IMR-90 (cell line): ENCODE measurements around the gene CLCN4. TPM values are rescaled to one million over a fixed set of nuclear protein-coding genes. Genes with fewer than 3 reads are reported as not detected.

Source experiments
- ATAC-seq: fragments of 200-7000 bp; cut with Tn5 transposase; 2 replicates; pipeline ENCODE4 v1.9.1; 2020; ENCODE audit warnings: low read depth, mild to moderate bottlenecking, moderate library complexity
- BruUV-seq: library from RNA; stranded (reverse); fragments of 400-500 nt; replicated peaks from 2 replicates; lab custom pipeline; 2021; lab: Mats Ljungman, UMichigan
- CTCF ChIA-PET: fragments of 300-600 bp; formaldehyde crosslinking; extraction: SDS; loops from one replicate; lab custom pipeline; 2021; ENCODE audit warnings: antibody characterized with exemption; lab: Yijun Ruan, JAX
- POLR2A ChIA-PET: fragments of 300-600 bp; sonication (Branson Sonifier 250); formaldehyde crosslinking; loops from one replicate; lab custom pipeline; 2022; ENCODE audit warnings: antibody characterized with exemption; ENCODE audit not compliant: unreplicated experiment; lab: Charles Lee
- DNase-seq: peaks from one replicate; pipeline ENCODE4 v3.0.0; 2013
- H2AFZ ChIP-seq: replicated peaks from 2 replicates; pipeline ENCODE3; 2013; ENCODE audit warnings: low read length, mild to moderate bottlenecking; ENCODE audit not compliant: poor library complexity
- H2AK5ac ChIP-seq: 2 replicates; pipeline ENCODE4 v1.6.1; 2013; ENCODE audit warnings: low read depth, low read length, inconsistent platforms
- H2AK9ac ChIP-seq: replicated peaks from 2 replicates; pipeline ENCODE3; 2013; ENCODE audit warnings: mild to moderate bottlenecking, low read depth, low read length, moderate library complexity; ENCODE audit not compliant: poor library complexity
- H2BK120ac ChIP-seq: 2 replicates; pipeline ENCODE4 v1.6.1; 2013; ENCODE audit warnings: low read depth, low read length, inconsistent platforms
- H2BK15ac ChIP-seq: 3 replicates; pipeline ENCODE4 v1.6.1; 2013; ENCODE audit warnings: low read depth, low read length, inconsistent platforms
- H2BK20ac ChIP-seq: 2 replicates; pipeline ENCODE4 v1.6.1; 2013; ENCODE audit warnings: low read depth, mild to moderate bottlenecking, inconsistent platforms, low read length, moderate library complexity
- H2BK5ac ChIP-seq: 2 replicates; pipeline ENCODE4 v1.6.1; 2013; ENCODE audit warnings: mild to moderate bottlenecking, low read depth, low read length, inconsistent platforms; ENCODE audit not compliant: poor library complexity, severe bottlenecking
- H3K14ac ChIP-seq: replicated peaks from 2 replicates; pipeline ENCODE4 v1.6.1; 2013; ENCODE audit warnings: low read depth, low read length, inconsistent platforms
- H3K18ac ChIP-seq: 2 replicates; pipeline ENCODE4 v1.6.1; 2013; ENCODE audit warnings: low read depth, low read length, control low read depth
- H3K23ac ChIP-seq: 2 replicates; pipeline ENCODE4 v1.6.1; 2013; ENCODE audit warnings: low read depth, low read length, inconsistent platforms
- H3K27ac ChIP-seq: 2 replicates; pipeline ENCODE4 v1.5.1; 2013; ENCODE audit warnings: mild to moderate bottlenecking, control low read depth, low read length; ENCODE audit not compliant: insufficient read depth
- H3K27me3 ChIP-seq: 2 replicates; pipeline ENCODE4 v1.6.1; 2013; ENCODE audit warnings: low read length; ENCODE audit not compliant: control insufficient read depth, insufficient read depth
- H3K36me3 ChIP-seq: 2 replicates; pipeline ENCODE4 v1.6.1; 2013; ENCODE audit warnings: low read length, mixed read lengths; ENCODE audit not compliant: control insufficient read depth, insufficient read depth
- H3K4ac ChIP-seq: 2 replicates; pipeline ENCODE4 v1.6.1; 2013; ENCODE audit warnings: low read depth, low read length, inconsistent platforms
- H3K4me1 ChIP-seq: 2 replicates; pipeline ENCODE4 v1.6.1; 2013; ENCODE audit warnings: low read length, mixed read lengths; ENCODE audit not compliant: control insufficient read depth, insufficient read depth
- H3K4me2 ChIP-seq: 2 replicates; pipeline ENCODE4 v1.6.1; 2013; ENCODE audit warnings: low read depth, mild to moderate bottlenecking, control low read depth, low read length, moderate library complexity
- H3K4me3 ChIP-seq: 2 replicates; pipeline ENCODE4 v1.5.1; 2013; ENCODE audit warnings: low read depth, mild to moderate bottlenecking, control low read depth, low read length, moderate library complexity; ENCODE audit not compliant: insufficient read depth
- H3K56ac ChIP-seq: 2 replicates; pipeline ENCODE4 v1.6.1; 2013; ENCODE audit warnings: low read length, inconsistent platforms; ENCODE audit not compliant: insufficient read depth; ENCODE audit errors: extremely low read depth
- H3K79me1 ChIP-seq, 2 experiments: 2 replicates each; pipeline ENCODE4 v1.6.1; 2013; ENCODE audit warnings: low read length in 2 of 2, inconsistent platforms in 1 of 2, low read depth in 1 of 2
- H3K9ac ChIP-seq: 2 replicates; pipeline ENCODE4 v1.6.1; 2013; ENCODE audit warnings: low read depth, low read length, control low read depth
- H3K9me1 ChIP-seq: 2 replicates; pipeline ENCODE4 v1.6.1; 2013; ENCODE audit warnings: low read length, inconsistent platforms; ENCODE audit not compliant: insufficient read depth
- H3K9me3 ChIP-seq: 2 replicates; pipeline ENCODE4 v1.6.1; 2013; ENCODE audit warnings: low read length; ENCODE audit not compliant: control insufficient read depth, insufficient read depth
- H4K20me1 ChIP-seq: 2 replicates; pipeline ENCODE4 v1.6.1; 2013; ENCODE audit warnings: low read length, inconsistent platforms; ENCODE audit not compliant: insufficient read depth
- H4K5ac ChIP-seq: 2 replicates; pipeline ENCODE4 v1.6.1; 2013; ENCODE audit warnings: mild to moderate bottlenecking, low read depth, low read length, control low read depth
- H4K8ac ChIP-seq, 2 experiments: 2 replicates each; pipeline ENCODE4 v1.6.1; 2013; ENCODE audit warnings: low read depth in 2 of 2, low read length in 2 of 2, control low read depth in 1 of 2, inconsistent platforms in 1 of 2
- H4K91ac ChIP-seq: 2 replicates; pipeline ENCODE4 v1.6.1; 2013; ENCODE audit warnings: low read depth, low read length, inconsistent platforms; ENCODE audit not compliant: insufficient read depth
- BHLHE40 ChIP-seq: fragments of 150-350 bp; IDR thresholded peaks from 2 replicates; pipeline ENCODE4 v1.6.1; 2016; ENCODE audit warnings: mild to moderate bottlenecking, low read depth, low read length
- CEBPB ChIP-seq: IDR thresholded peaks from 2 replicates; pipeline ENCODE4 v1.6.1; 2012; ENCODE audit warnings: low read depth, low read length, improper control_type of control experiment
- CHD1 ChIP-seq: IDR thresholded peaks from 2 replicates; pipeline ENCODE4 v1.6.1; 2012; ENCODE audit warnings: low read depth, low read length, improper control_type of control experiment
- FOS ChIP-seq: fragments of 150-350 bp; IDR thresholded peaks from 2 replicates; pipeline ENCODE4 v1.6.1; 2016; ENCODE audit warnings: low read depth, low read length
- MAFK ChIP-seq: IDR thresholded peaks from 2 replicates; pipeline ENCODE4 v1.6.1; 2012; ENCODE audit warnings: low read depth, low read length, improper control_type of control experiment
- NFE2L2 ChIP-seq: fragments of 150-350 bp; IDR thresholded peaks from 2 replicates; pipeline ENCODE4 v1.6.1; 2016; ENCODE audit warnings: low read depth, mild to moderate bottlenecking, low read length
- POLR2A ChIP-seq: IDR thresholded peaks from 2 replicates; pipeline ENCODE4 v1.6.1; 2012; ENCODE audit warnings: mild to moderate bottlenecking, low read depth, low read length
- RAD21 ChIP-seq: IDR thresholded peaks from 2 replicates; pipeline ENCODE4 v1.6.1; 2012; ENCODE audit warnings: low read length, improper control_type of control experiment
- RCOR1 ChIP-seq: IDR thresholded peaks from 2 replicates; pipeline ENCODE4 v1.6.1; 2012; ENCODE audit warnings: mild to moderate bottlenecking, low read length, improper control_type of control experiment; ENCODE audit not compliant: insufficient replicate concordance
- RFX5 ChIP-seq: IDR thresholded peaks from 2 replicates; pipeline ENCODE4 v1.8.0; 2012; ENCODE audit warnings: low read depth, mild to moderate bottlenecking, low read length, moderate library complexity
- SMC3 ChIP-seq: fragments of 150-350 bp; IDR thresholded peaks from 2 replicates; pipeline ENCODE4 v1.6.1; 2016; ENCODE audit warnings: low read depth, mild to moderate bottlenecking, antibody characterized with exemption, low read length, moderate library complexity
- WGBS, 2 experiments: methylation state at CpG; one replicate each; pipeline versions ENCODE4 v1.1.5 to v1.1.7; 2013; ENCODE audit warnings: missing lambda C conversion rate in 2 of 2; ENCODE audit not compliant: insufficient read length in 1 of 2; ENCODE audit errors: extremely low coverage in 2 of 2; 5-methylcytosine and 5-hydroxymethylcytosine counted together
- dilution Hi-C: fragments of 300-500 bp; cut with HindIII; formaldehyde crosslinking; loops from one replicate; pipeline ENCODE4 v1.14.3; 2018; ENCODE audit warnings: low sequenced_read_pairs; ENCODE audit not compliant: unreplicated experiment
- in situ Hi-C: fragments of 300-500 bp; cut with MboI; formaldehyde crosslinking; loops from 3 replicates; pipeline ENCODE4 v1.14.3; 2019; ENCODE audit warnings: low sequenced_read_pairs, inconsistent platforms, mixed read lengths
- intact Hi-C: fragments of 100-400 bp; cut with micrococcal nuclease; formaldehyde crosslinking; loops from 2 replicates; pipeline ENCODE4 v1.10.0; 2022
- polyA plus RNA-seq, 3 experiments: library from polyadenylated mRNA; depleted of rRNA; stranded (reverse); fragments of >200 nt; gene quantifications; 2 replicates each; pipeline ENCODE4 v1.2.3, GENCODE V29; 2012; ENCODE audit warnings: low replicate concordance in 1 of 3
- total RNA-seq: library from RNA; depleted of rRNA; stranded (reverse); fragments of >200 nt; gene quantifications from 2 replicates; pipeline ENCODE4 v1.2.3, GENCODE V29; 2012
- TF ChIP-seq, protein P1 (sequence below): fragments of 150-350 bp; IDR thresholded peaks from 2 replicates; pipeline ENCODE4 v1.6.1; 2016; ENCODE audit warnings: low read depth, mild to moderate bottlenecking, low read length, moderate library complexity, borderline replicate concordance

The CLCN4 gene
- total and polyA plus RNA-seq, 2 of the 4 experiments (the other 2 are of a cell fraction) = 2.2 to 4.5 TPM

DNA sequence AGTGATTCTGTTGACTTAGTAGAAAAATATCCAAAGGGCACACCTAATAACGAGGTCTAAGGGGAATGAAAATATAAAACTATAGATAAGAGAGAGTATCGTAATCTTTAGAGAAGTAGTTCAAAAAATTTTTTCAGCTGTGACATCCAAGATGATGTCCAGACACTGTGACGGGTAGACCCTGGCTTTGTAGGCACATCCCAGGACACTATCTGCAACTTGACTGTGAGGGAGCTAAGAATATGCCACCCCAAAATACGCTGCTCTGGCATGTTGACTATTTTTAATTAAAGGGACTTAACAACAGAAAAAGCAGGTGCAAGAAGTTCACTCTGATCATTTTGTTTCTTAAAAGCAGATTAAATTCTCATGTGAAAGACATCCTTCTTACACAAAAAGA, 89.5 kb downstream of the CLCN4 start:
- Histone ChIP-seq H2AFZ (no peak overlapping the region), H3K9me3 (no peaks in the 10 kb centered on the region), H3K4me1 (peaks cover 1% of the 10 kb centered on the region; the same call in 1 of the 2 replicates), H4K91ac (no peak overlapping the region), H3K56ac (no peak overlapping the region), H4K8ac (no peak overlapping the region), H4K5ac (no peak overlapping the region), H3K4me2 (no peak overlapping the region), H3K18ac (no peak overlapping the region), H3K9me1 (peaks cover 2% of the 10 kb centered on the region; the same call in 1 of the 2 replicates), H2BK15ac (no peak overlapping the region; the same call in 2 of the 3 replicates), H2AK9ac (no peak overlapping the region), H3K4ac (no peak overlapping the region), H3K79me1 (no peaks in the 10 kb centered on the region), H3K23ac (no peak overlapping the region), H2BK5ac (no peak overlapping the region), H4K20me1 (no peaks in the 10 kb centered on the region), H3K14ac (no peak overlapping the region), H2AK5ac (no peak overlapping the region), H2BK120ac (no peak overlapping the region), H3K36me3 (no peaks in the 10 kb centered on the region), H3K9ac (no peak overlapping the region), H2BK20ac (no peak overlapping the region), H3K27ac (no peak overlapping the region), H3K27me3 (no peaks in the 10 kb centered on the region), H3K4me3 (no peak overlapping the region)
- intact Hi-C loops = no loop called here
- no TSS peak for BruUV-seq
- WGBS, 2 experiments = no CpG with 5 or more reads among the region's 4 CpGs
- DNase-seq (no peak), ATAC-seq (no peak)
- dilution Hi-C loops = no loop called here
- POLR2A ChIA-PET = no interaction called here
- TF ChIP-seq NFE2L2 = no peak
- TF ChIP-seq MAFK = no peak
- no peak for TF ChIP-seq RFX5
- no peak for TF ChIP-seq CEBPB
- no peak for TF ChIP-seq RAD21
- TF ChIP-seq FOS = no peak
- no peak for TF ChIP-seq BHLHE40
- no peak for TF ChIP-seq CHD1
- TF ChIP-seq RCOR1 = no peak
- no peak for TF ChIP-seq POLR2A
- TF ChIP-seq, protein P1, sequence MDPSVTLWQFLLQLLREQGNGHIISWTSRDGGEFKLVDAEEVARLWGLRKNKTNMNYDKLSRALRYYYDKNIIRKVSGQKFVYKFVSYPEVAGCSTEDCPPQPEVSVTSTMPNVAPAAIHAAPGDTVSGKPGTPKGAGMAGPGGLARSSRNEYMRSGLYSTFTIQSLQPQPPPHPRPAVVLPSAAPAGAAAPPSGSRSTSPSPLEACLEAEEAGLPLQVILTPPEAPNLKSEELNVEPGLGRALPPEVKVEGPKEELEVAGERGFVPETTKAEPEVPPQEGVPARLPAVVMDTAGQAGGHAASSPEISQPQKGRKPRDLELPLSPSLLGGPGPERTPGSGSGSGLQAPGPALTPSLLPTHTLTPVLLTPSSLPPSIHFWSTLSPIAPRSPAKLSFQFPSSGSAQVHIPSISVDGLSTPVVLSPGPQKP = no peak
- TF ChIP-seq SMC3 = no peak
- CTCF ChIA-PET = no interaction called here
- in situ Hi-C loops = no loop called here
